GM19397 (cell line): ENCODE results near the gene ALOXE3.

Experiments used
- ATAC-seq: cut with Tn5 transposase; IDR thresholded peaks from one replicate; pipeline ENCODE4 v1.9.1; 2021; ENCODE audit warnings: mild to moderate bottlenecking, moderate library complexity; ENCODE audit not compliant: unreplicated experiment

Gene ALOXE3

DNA sequence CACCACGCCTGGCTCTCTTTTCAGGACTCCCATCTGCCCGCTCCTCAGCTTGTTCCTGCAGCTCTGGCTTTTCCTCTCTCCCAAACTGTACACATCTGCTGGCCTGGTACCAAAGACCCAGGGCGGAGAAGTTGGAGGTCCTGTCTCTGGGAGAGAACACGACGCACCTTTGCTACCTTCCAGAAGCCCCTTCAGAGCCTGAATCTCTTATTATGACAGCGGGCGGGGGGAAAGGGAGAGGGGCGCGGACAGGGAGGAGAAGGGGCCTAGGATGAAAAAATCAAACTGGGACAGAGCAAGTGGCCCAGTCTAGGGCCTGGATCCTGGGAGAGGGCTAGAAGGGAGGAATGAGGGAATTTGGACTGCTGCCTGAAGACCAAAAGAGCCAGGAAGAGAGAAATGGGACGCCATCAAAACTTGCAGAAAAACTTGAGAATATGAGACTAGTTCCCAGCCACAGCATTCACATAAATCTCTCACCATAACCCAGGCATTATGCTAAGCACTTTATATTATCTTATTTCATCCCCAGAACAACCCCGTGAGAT, 36.4 kb upstream of the ALOXE3 start:
- no peak for ATAC-seq

DNA sequence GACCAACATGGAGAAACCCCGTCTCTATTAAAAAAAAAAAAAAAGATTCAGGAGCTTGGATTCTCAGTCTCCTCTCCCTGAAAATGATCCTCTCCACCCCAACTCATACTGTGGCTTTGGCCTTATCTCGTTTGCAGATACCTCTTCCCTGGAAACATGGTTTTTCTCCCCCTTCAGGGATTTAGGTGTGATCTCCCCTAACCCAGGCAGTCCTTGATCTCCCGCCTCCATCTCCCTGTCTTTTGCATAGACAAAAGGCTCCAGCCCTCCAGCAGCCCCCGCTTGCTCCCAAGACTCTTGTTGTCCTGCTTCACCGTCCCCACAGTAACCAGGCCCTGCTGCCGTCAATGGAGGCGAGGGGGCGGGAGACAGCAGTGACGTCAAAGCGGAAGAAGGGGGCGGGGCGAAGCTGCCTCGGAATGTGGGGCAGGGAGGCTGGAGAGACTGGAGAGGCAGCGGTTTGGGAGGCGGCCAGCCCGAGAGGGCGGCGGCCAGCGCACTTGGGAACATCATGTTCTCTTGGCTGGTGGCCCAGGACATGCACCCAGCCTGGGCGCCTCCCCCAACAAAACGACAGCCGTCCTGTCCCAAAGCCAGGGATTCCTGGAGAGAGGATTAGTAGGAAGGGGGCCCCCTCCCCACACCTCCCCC, 35.8 kb upstream of the ALOXE3 start:
- no peak for ATAC-seq

DNA sequence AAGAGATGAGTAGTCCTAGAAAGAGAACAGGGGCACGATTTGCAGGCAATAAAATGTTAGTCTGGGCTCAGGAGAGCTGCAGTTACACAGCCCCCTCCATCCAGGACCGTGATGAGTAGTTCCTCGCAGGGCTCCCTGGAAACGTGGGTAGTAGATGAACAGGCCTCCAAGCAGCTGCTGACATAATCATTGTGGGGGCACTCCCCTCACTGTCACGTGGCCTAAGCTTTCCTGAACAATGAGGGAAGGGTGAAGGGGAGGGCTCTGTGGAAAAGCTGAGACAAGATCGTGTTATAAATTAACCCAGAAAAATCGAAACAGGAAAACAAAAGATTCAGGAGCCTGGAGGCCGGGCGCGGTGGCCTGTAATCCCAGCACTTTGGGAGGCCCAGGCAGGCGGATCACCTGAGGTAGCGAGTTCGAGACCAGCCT, 35.2 kb upstream of the ALOXE3 start:
- ATAC-seq: no peak

DNA sequence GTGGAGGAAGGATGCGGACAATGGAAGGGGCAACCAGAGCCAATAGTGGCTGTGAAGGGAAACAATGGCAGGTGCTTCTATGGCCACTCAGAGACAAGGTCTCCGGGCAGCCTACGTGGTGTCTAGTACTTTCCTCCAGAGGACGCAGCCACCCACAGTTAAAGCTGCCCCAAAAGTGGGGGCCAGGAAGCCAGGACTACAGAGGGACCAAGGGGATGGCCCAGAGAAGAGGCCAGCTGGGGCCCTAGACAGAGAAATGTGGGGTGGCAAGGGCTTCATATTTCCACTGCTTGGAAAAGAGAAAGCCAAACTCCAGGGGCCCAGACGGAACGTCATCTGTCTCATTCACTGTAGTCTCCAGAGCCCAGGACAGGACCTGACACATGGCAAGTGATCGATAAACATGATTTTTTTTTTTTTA, 34.7 kb upstream of the ALOXE3 start:
- ATAC-seq: no peak

DNA sequence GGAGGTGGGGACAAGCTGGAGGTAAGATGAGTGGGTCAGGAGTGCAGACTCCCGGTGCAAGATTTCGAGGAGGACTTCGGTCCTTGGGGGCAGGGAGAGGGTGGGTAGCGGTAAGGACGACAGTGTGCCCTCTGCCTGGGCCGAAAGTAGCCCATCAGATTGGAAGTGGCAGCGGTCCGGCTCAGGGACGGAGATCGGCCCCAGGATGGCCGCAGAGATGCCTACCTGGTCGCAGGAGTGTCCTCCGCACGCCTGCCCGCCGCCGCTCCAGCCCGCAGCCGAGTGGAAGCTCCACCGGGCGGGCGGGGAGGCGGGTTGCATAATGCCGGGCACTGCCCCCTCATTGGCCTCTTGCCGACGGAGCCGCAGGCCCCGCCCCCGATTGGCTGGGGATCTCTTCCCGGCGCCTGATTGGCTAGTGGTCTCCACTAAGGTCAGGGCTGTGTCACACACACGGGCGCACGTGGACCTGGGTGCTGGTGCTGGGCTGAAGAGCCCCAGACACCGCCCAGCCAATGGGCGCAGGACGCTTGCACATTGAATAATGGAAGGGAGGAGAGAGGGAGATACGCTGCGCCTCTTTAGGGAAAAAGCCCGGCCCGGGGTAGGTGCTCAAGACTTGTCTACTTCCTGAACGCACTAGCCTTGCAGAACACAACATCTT, 33.9 kb upstream of the ALOXE3 start, which contains the start of gene PER1:
TSS of gene PER1 (minus strand) at position 293 of the 664 bp plus-strand sequence. CDS start 1,698 bp downstream, outside the sequence.
- no peak for ATAC-seq

DNA sequence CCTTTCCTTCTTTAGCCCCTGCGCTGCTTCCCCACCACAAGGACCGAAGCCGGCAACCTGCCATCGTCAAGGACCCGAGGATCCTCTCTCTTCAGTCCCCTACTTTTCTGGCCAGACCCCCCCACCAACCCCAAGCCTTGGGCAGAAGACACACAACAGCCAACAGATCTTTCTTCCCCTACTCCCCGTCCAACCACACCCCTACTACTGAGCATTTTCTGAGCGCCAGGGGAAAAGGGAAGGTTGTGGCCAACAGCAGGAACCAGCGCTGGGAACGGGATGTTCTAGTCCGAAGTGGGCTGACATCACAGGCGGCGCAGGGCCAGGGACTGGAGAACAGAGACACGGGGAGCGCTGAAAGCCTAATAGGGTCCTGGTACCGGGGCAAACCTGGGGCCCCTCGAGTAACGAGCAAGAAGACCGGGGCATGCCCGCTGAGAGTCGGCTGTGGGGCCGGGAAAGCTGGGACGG, 33.4 kb upstream of the ALOXE3 start:
- ATAC-seq: no peak

DNA sequence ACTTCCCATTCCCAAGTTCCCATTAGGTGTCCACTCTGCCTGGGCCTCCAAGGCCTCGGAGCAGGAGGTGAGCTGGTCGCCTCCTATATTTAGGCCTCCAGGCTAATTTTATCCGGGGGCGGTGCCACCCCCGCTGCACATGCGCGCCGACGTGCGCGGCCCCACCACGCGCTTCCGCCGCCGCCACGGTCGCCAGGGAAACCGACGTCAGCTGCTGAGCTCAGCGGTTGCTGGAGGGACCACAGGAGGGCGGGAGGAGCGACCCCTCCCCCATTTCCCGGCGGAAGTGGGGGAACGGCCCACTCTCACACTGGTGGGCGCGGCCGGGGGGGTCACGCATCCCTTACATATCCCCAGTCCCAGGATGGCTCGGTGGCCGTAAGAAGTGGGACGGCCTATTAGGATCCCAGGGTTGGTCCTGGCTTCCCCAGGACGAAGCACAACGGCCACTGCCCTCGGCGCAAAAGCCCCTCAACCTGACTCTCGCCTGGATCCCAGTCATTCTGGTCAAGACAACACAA, 32.9 kb upstream of the ALOXE3 start:
- ATAC-seq: peak; percentile 56

DNA sequence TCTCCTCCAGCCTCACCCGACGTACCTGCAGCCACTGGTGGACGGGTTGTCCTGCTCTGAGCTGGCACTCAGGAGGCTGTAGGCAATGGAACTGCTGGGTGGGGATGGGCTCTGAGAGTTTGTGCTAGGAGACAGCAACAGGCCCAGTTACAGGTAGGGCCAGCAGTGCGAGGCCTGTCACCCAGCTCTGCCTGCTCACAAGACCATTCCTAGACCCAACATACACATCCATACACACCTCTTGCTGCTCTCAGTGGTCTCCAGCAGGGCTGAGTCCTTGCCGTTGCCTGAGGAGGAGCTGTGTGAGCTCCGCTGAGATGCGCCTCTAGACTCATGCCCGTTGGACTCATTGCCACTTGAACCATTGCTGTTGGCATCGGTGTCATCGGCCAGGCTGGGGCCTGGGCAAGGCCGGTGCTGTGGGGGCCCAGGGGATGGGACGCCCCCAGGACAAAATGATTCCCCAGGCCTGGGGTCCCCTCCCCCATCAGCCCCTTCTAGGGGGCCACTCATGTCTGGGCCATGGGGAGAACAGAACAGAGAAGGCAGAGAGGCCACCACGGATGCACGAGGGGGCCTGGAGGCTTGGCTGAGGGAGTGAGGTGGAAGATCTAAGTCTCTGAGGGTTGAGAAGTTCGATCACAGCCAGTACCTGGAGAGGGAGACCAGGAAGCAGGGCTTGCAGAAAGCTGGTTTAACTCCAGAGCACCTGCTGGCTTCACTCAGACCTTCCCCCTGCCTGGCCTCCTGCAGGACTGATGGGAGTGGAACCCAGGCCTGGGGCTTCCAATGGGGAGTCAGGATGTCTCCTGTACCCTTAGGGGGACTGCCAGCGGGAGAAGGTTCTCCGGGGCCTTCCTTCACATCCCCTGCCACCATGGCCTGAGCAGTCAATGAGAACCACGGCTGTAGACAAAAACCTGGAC, 32.1 kb upstream of the ALOXE3 start:
- no peak for ATAC-seq

DNA sequence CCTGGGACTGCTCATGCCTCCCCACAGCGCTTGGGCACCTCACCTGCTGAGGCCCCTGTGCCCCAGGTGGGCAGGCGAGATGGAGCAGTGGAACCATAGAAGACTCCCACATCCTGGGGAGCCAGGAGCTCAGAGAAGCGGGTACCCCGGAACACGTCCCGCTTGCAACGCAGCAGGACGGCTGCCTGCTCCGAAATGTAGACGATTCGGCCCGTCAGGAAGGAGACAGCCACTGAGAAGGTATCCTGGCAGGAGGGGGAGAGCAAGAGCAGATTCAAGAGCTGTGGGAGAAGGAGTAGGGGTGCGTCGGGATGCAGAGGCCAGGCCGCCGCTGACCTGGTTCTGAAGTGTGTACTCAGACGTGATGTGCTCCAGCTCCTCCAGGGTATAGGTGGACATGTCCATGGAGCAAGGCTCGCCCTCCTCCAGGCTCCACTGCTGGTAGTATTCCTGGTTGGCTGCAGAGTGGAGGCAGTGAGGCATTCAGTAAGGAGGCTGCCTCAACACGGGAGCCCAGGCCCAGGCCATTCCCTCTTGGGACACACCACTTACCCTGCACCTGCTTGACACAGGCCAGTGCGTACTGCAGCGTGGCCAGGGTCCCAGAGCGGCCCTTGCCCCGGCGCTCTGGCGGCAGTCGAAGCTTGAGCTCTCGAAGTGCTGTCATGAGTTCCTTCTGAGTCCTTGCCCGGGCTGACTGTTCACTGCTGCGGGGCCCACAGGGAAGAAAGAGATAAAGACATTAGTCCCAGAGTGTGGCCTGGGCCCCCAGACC, 31.3 kb upstream of the ALOXE3 start:
- no peak for ATAC-seq

DNA sequence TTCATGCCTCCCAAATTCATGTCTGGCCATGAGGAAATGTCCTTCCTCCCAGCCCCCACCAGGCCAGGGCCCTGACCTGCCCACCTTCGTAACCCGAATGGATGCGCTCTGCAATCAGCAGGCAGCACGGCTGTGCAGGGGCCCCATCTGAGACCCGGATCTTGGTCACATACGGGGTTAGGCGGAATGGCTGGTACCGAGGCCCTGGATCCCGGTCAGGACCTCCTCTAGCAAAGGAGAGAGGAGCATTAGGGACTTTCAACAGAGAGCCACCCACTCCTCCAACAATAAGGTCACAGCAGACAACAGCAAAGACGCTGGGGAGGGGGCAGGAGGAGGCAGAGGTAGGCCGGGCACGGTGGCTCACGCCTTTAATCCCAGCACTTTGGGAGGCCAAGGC, 30.2 kb upstream of the ALOXE3 start:
- no peak for ATAC-seq

DNA sequence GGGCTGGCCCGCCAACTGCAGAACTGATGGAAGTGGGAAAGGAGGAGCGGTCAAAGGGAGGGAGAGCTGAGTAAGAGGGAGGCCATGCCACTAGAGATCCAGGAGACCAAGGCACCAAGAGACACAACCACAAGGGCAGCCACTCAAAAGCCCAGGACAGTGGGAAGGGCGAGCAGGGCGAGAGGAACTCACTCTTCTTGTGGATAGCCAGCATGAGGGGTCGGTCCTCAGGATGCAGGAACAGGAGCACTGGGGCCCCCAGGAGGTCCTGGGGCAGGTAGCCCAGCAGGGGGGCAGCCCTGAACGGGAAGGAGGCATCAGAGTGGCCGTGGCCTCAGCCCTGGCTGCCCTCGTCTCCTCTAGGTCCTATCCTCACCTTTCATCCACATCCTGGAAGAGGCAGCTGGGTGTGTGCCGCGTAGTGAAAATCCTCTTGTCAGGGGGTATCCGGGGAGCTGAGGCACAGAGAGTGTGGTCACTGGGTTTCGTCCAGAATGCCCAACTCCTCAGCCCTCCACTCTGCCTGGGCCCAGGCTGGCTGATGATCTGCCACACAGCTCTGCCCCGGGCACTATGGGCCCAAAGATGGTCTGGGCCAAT, 29.6 kb upstream of the ALOXE3 start:
- ATAC-seq: no peak

DNA sequence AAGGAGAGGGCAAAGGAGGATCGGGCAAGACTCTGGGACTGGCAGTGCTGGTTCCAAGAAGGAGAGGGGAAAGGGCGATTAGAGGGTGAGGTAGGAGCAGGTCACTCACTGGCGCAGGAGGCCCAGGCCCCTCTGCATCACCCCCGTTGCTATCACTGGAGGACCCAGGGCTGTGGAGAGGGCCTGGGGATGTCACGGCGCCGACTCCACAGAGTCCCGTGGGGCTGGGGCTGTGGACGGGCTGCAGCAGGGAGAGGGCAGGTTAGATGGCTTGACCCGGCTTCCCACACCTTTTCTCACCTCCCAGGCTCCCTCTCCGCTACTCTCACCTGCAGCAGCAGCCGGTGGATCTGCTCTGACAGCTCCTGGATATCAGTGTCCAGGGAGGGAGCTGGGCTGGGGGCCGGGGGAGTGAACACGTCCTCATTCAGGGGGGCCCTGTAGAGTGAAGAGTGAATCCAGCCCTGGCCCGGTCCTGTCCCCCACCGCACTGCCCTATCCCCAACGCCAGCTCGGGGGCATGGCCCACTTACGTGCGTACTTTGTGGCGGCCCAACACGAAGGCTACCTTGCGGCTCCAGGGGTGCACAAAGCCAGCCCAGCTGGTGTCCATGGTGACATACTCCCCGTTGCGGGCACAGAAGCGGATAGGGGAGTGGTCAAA, 29.0 kb upstream of the ALOXE3 start:
- no peak for ATAC-seq

DNA sequence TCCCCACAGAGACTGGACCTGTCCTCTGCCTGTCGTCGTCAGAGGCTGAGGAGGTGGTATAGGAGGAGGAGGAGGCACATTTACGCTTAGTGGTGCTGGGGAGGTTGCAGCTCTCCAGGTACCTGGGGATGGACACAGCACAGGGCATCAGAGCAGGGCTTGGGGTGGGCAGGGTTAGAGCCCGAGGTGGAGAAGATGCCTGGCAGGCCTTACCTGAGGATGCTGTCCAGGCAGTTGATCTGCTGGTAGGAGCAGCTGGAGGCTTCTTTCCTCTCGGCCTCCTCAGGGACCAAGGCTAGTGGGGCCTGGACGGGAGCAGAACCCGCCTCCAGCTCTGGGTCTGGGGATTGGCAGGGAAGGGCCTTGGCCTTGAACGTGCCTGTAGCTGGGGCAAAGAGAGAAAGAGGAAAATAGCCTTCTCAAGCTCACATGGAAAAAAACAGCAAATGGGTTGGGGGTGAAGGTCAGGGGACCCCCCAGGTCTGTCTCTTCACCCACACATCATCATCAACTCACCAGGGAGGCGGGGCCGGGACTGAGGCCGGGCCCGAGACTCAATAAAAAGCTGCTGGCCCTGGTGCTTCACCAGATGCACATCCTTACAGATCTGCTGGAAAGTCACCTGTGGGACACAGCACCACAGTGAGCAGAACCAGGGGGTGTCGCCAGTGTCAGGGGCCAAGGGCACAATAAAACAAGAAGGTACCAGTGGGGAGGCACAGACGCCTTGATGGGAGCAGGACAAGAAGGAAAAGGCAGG, 28.2 kb upstream of the ALOXE3 start:
- ATAC-seq: no peak

DNA sequence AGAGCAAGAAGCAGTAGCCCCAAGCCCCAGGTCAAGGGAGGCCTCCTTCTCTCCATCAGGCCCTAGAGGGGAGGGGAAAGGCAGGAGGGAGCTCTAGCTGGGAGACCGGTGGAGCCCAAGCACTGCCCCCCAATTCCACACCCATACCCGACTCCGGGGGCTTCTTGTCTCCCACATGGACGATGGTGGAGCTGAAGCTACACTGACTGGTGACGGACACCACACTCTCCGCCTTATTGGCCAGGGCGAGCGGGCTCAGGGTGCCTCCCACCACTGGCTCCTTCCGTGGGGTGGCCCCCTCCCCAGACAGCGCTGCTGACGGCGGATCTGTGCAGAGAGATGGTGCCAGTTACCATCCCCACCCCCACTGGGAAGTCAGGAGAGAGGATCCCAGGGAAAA, 27.5 kb upstream of the ALOXE3 start:
- no peak for ATAC-seq

DNA sequence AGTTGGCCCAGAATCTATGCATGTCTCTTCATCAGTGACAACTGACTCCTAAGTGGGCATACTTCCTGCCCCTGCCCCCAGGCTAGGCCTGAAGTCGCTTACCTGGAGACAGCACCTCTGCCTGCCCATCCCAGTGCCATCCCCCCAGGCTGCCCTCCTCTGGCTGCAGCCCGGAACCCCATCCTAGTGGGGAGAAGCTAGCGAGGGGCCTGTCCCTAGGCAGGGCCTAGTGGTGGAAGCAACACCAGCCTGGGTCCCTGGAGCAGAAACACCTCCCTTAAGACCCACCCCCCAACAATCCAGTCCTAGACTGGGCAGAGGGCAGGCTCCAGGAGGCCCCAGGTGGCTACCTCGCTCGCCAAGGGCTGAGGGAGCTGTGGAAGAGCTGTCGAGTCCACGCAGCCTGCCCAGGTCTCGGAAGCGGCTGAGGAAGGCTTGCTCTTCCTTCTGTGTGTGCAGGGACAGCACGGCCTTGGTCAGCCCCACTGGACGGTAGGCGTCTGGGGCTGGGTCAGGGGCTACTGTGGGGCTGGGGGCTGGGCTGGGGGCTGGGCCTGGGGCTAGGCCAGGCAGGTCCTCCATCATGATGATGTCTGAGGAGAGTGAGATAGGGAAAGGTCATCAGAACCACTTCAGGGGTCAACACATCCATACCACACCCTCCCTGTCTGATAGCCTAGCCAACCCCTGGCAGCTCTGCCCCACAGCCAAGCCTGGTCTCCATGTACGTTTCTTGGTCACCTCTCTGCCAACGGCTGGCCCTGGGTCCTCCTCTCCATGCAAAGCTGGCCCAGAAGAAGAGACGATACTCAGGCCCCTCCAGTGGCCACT, 26.3 kb upstream of the ALOXE3 start:
- no peak for ATAC-seq

DNA sequence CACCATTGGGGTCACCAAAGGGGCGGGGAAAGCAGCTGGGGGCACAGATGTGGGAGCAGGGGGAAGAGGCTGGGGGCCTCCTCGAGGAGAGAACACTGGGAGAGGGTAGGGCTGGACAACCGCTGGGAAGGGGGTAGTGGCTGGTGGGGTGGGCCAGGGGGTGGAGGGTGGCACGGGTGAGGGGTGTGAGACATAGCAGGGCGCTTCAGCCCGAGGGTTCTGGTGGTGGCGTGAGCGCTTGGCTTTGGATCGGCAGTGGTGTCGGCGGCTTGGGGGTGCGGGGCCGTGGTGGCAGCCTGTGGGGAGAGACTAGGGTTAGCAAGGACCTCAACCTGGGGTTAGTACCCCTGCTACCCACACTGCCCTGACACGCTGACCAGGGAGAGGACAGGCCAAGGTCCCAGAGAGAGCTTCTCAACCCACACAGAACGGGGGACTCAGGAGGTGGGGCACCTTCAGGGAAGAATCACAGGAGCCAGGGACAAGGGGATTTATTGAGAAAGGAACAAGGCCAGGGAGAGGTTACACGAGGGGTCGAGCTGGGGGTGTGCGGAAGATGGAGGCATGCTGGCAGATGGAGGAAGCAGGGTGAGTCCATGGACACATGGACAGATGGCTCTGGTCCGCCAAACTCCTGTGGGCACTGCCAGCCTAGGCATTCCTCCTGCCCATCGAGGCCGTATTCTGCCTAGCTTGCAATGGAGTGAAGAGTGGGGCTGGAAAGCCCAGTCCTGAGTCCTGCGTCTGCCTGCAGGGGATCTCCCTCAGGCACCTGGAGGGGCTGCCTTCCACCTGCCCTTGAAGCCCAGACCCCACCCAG, 25.5 kb upstream of the ALOXE3 start:
- ATAC-seq: no peak
